ENCODE measurements around the gene ERC2.

Gene ERC2

GRCh38 chr3:55828712-55829111 lies 639.6 kb downstream of the ERC2 start:
- TF ChIP-seq CTCF (IDR thresholded peaks at IDR 0.05): no peak

DNA sequence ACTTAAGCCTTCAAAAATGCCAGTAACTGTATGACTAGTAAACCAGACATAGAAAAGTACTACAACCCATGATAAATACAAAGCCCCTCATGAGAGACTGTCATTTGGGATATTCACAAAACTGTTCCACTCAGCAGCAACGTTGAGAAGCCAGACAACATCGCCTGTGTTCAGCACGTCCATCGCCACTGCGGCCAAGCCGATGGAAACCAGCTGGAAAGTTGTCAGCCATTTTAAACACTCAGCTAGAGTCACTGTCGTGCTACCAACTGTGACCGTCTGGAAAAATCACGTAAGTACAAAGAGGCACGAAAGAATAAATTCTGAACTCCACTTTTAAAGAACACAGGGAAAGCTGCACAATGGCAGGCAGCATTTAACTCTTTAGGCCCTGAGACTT lies 640.5 kb downstream of the ERC2 start:
- no peak for TF ChIP-seq CTCF (IDR thresholded peaks at IDR 0.05)

DNA sequence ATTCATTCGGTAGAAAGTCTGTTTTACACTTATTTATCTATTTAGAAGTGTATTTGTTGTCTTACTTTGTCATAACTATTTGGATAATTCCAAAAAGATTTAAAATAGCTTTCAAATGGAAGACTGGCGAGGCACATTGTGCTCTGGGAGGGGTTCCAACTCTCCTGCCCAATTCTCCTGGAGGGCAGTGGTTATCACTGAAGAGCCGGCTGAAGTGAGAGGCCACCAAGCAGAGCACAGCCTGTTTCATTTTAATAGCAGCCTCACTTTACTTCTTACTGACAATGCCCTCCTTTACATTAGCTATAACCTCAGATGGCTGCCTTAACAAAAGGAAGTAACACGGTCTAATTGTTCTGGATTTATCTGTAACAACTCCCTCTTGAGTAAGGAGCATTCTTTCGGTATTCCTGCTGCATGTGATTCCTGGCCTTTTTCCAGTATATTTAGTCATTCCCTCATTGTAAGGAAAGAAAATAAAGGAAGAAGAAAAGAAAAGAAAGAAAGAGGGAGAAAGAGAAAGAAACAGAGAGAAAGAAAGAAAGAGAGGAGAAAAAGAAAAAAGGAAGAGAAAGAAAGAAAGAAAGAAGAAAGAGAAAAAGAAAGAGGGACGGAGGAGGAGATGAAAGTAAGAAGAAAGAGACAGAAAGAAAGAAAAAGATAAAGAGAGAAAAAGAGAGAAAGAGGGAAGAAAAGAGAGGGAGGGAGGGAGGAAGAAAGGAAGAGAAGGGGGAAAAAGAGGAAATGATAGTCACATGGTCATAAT lies 641.4 kb downstream of the ERC2 start:
- no peak for TF ChIP-seq CTCF (IDR thresholded peaks at IDR 0.05)

GRCh38 chr3:55826097-55826496 lies 642.2 kb downstream of the ERC2 start:
- TF ChIP-seq CTCF (IDR thresholded peaks at IDR 0.05): no peak

- no peak for TF ChIP-seq CTCF (IDR thresholded peaks at IDR 0.05)
Measured at GRCh38 chr3:55824406-55824805, 643.9 kb downstream of the ERC2 start.

GRCh38 chr3:55823829-55824228 lies 644.4 kb downstream of the ERC2 start:
- TF ChIP-seq CTCF (IDR thresholded peaks at IDR 0.05): no peak

GRCh38 chr3:55823001-55823400 lies 645.3 kb downstream of the ERC2 start:
- TF ChIP-seq CTCF (IDR thresholded peaks at IDR 0.05): no peak

- no peak for TF ChIP-seq CTCF (IDR thresholded peaks at IDR 0.05)
Measured at GRCh38 chr3:55819005-55819404, 649.3 kb downstream of the ERC2 start.
